HepG2 (cell line): ENCODE measurements around the gene EVA1C. TPM values are rescaled to one million over a fixed set of nuclear protein-coding genes. Genes with fewer than 3 reads are reported as not detected.

Experiments
- ATAC-seq: fragments of 200-7000 bp; cut with Tn5 transposase; 3 replicates; pipeline ENCODE4 v1.9.1; 2020; ENCODE audit warnings: mild to moderate bottlenecking, moderate library complexity
- BruUV-seq: library from RNA; stranded (reverse); fragments of 400-500 nt; replicated peaks from 2 replicates; lab custom pipeline; 2021; lab: Mats Ljungman, UMichigan
- CTCF ChIA-PET: fragments of 300-600 bp; formaldehyde crosslinking; extraction: SDS; loops from one replicate; lab custom pipeline; 2021; ENCODE audit warnings: low total read pairs, inconsistent platforms, low intra/inter-chr PET ratio; lab: Yijun Ruan, JAX
- POLR2A ChIA-PET: fragments of 350-600 bp; sonication (Branson Sonifier 250); formaldehyde crosslinking; loops from one replicate; lab custom pipeline; 2020; ENCODE audit warnings: antibody characterized with exemption, inconsistent platforms; lab: Yijun Ruan, JAX
- DNase-seq: peaks from one replicate; pipeline ENCODE4 v3.0.0-alpha.2; 2015; ENCODE audit warnings: low spot score
- FAIRE-seq: peaks from 3 replicates; lab custom pipeline; 2011; peaks lifted over from hg19 to GRCh38; lab: Jason Lieb, UNC
- H2AFZ ChIP-seq: one replicate; pipeline ENCODE4 v1.6.1; 2011; ENCODE audit warnings: low read length, inconsistent platforms
- H3K27ac ChIP-seq: fragments of 300-600 bp; 3 replicates; pipeline ENCODE4 v1.8.0; 2011; ENCODE audit warnings: mixed run types, mild to moderate bottlenecking, mixed read lengths, low read length, inconsistent platforms; ENCODE audit not compliant: insufficient read depth; ENCODE audit errors: extremely low read length
- H3K27me3 ChIP-seq, 2 experiments: fragments of 200-600 bp in 1 of 2; 2 replicates in 1 of 2; 3 replicates in 1 of 2; pipeline versions ENCODE4 v1.6.0 to v1.8.0; 2011; ENCODE audit warnings: low read length in 2 of 2, mild to moderate bottlenecking in 2 of 2, moderate library complexity in 2 of 2, inconsistent platforms in 1 of 2; ENCODE audit not compliant: insufficient read depth in 2 of 2, control insufficient read depth in 1 of 2
- H3K36me3 ChIP-seq, 2 experiments: fragments of 200-600 bp in 1 of 2; replicated peaks in 1 of 2; 2 replicates in 1 of 2; 3 replicates in 1 of 2; pipeline versions ENCODE4 v1.5.1 to v1.8.0; 2011; ENCODE audit warnings: low read length in 2 of 2, inconsistent platforms in 1 of 2; ENCODE audit not compliant: insufficient read depth in 2 of 2, control insufficient read depth in 1 of 2
- H3K4me1 ChIP-seq: 2 replicates; pipeline ENCODE4 v1.5.1; 2012; ENCODE audit warnings: low read length, inconsistent platforms; ENCODE audit not compliant: insufficient read depth
- H3K4me2 ChIP-seq: 2 replicates; pipeline ENCODE4 v1.6.0; 2011; ENCODE audit warnings: low read depth, low read length, inconsistent platforms
- H3K4me3 ChIP-seq, 3 experiments: fragments of 200-600 bp in 1 of 3; sonication (generic), shearing (Covaris generic) in 1 of 3; replicated peaks in 1 of 3; 2 replicates each; pipeline ENCODE4 v1.5.1; 2011 to 2016; ENCODE audit warnings: low read length in 3 of 3, inconsistent platforms in 2 of 3, low read depth in 2 of 3, mild to moderate bottlenecking in 2 of 3, control low read depth in 1 of 3, mixed read lengths in 1 of 3; ENCODE audit not compliant: insufficient read depth in 1 of 3
- H3K79me2 ChIP-seq: one replicate; pipeline ENCODE4 v1.6.1; 2011; ENCODE audit warnings: low read length, inconsistent platforms; ENCODE audit not compliant: insufficient read depth
- H3K9ac ChIP-seq: 2 replicates; pipeline ENCODE4 v1.6.0; 2011; ENCODE audit warnings: mild to moderate bottlenecking, low read depth, low read length, inconsistent platforms; ENCODE audit not compliant: insufficient read depth
- H3K9me3 ChIP-seq: 2 replicates; pipeline ENCODE4 v1.5.1; 2012; ENCODE audit warnings: mild to moderate bottlenecking, low read length
- H4K20me1 ChIP-seq: 2 replicates; pipeline ENCODE4 v1.6.0; 2011; ENCODE audit warnings: inconsistent platforms, mild to moderate bottlenecking, low read length, moderate library complexity; ENCODE audit not compliant: insufficient read depth
- BHLHE40 ChIP-seq: IDR thresholded peaks from 2 replicates; pipeline ENCODE4 v1.6.1; 2011; ENCODE audit warnings: low read length, improper control_type of control experiment
- GMEB2 ChIP-seq: IDR thresholded peaks from 2 replicates; pipeline ENCODE4 v1.6.1; 2016; ENCODE audit warnings: missing biosample characterization, missing genetic modification reagents, low read depth
- KAT2B ChIP-seq: fragments of 150-350 bp; IDR thresholded peaks from 2 replicates; pipeline ENCODE4 v1.6.1; 2014; ENCODE audit warnings: low read depth, low read length, borderline replicate concordance
- LRRFIP1 ChIP-seq: sonication (generic); formaldehyde crosslinking; conservative IDR thresholded peaks from 2 replicates; pipeline ENCODE4 v1.4.0; 2020; ENCODE audit warnings: missing genetic modification reagents
- NFRKB ChIP-seq: fragments of 450-650 bp; IDR thresholded peaks from 2 replicates; pipeline ENCODE4 v1.6.1; 2017
- RFX1 ChIP-seq: fragments of 450-650 bp; IDR thresholded peaks from 2 replicates; pipeline ENCODE4 v1.6.1; 2017
- ZNF160 ChIP-seq: sonication (generic); formaldehyde crosslinking; IDR thresholded peaks from 2 replicates; pipeline ENCODE4 v1.8.0; 2022; ENCODE audit warnings: mild to moderate bottlenecking, inconsistent platforms, missing genetic modification reagents
- ZNF709 ChIP-seq: sonication (generic); formaldehyde crosslinking; IDR thresholded peaks from 2 replicates; pipeline ENCODE4 v1.5.0; 2020; ENCODE audit warnings: mild to moderate bottlenecking, missing genetic modification reagents
- ZNF713 ChIP-seq: sonication (generic); formaldehyde crosslinking; IDR thresholded peaks from 2 replicates; pipeline ENCODE4 v1.4.0; 2020; ENCODE audit warnings: mild to moderate bottlenecking, missing genetic modification reagents
- ZSCAN25 ChIP-seq: sonication (generic); formaldehyde crosslinking; IDR thresholded peaks from 2 replicates; pipeline ENCODE4 v1.8.0; 2022; ENCODE audit warnings: mild to moderate bottlenecking, missing genetic modification reagents
- WGBS: methylation state at CpG from one replicate; pipeline ENCODE4 v1.1.6; 2017; ENCODE audit warnings: low lambda C conversion rate; 5-methylcytosine and 5-hydroxymethylcytosine counted together
- in situ Hi-C: cut with HindIII; loops from 2 replicates; pipeline ENCODE4 v1.10.0; 2017; ENCODE audit warnings: low pct_unique_long_range_greater_than_20kb; ENCODE audit not compliant: extremely low pct_ligation_motif_present
- intact Hi-C: fragments of 100-400 bp; cut with micrococcal nuclease; formaldehyde crosslinking; loops from one replicate; pipeline ENCODE4 v1.10.0; 2022; ENCODE audit not compliant: unreplicated experiment
- polyA plus RNA-seq, 8 experiments: library from polyadenylated mRNA; depleted of rRNA in 3 of 8; stranded (reverse) in 7 of 8; unstranded in 1 of 8; fragments of >200 nt; fragmentation: Illumina TruSeq in 4 of 8; extraction: Trizol in 4 of 8; gene quantifications; 2 replicates each; pipeline versions ENCODE4 v1.2.1 to v1.2.3, GENCODE V29; 2011 to 2016; ENCODE audit warnings: low read depth in 4 of 8, missing spikeins in 1 of 8, mixed read lengths in 1 of 8; ENCODE audit not compliant: insufficient read depth in 1 of 8
- total RNA-seq, 5 experiments: library from RNA; depleted of rRNA; stranded (reverse); fragments of >200 nt; fragmentation: Illumina TruSeq; extraction: Trizol; gene quantifications; 2 replicates each; pipeline ENCODE4 v1.2.3, GENCODE V29; 2016; ENCODE audit warnings: low read depth in 1 of 5
- TF ChIP-seq, protein P1 (sequence below): sonication (generic); formaldehyde crosslinking; IDR thresholded peaks from 2 replicates; pipeline ENCODE4 v1.8.1; 2023; ENCODE audit warnings: mild to moderate bottlenecking, missing genetic modification reagents, borderline replicate concordance
- TF ChIP-seq, protein P2 (sequence below): sonication (generic); formaldehyde crosslinking; IDR thresholded peaks from 2 replicates; pipeline ENCODE4 v1.8.1; 2022; ENCODE audit warnings: mild to moderate bottlenecking, missing genetic modification reagents
- TF ChIP-seq, protein P3 (sequence below): sonication (generic); formaldehyde crosslinking; IDR thresholded peaks from 2 replicates; pipeline ENCODE4 v1.4.0; 2020; ENCODE audit warnings: mild to moderate bottlenecking, missing genetic modification reagents

Gene EVA1C
- total and polyA plus RNA-seq, 2 of the 13 experiments (the other 11 are each of a cell fraction or from before 2014, with no cell fraction given) = 0.29 to 0.34 TPM

GRCh38 chr21:32452641-32453040 lies 40.1 kb downstream of the EVA1C start:
- peaks cover 37% of the 10 kb centered on the region for H3K4me1 ChIP-seq
- H3K36me3 ChIP-seq = no peaks in the 10 kb centered on the region
- ATAC-seq = no peak
- in situ Hi-C loops (no loop called here), intact Hi-C loops (no loop called here)
- no TSS peak for BruUV-seq
- no peaks in the 10 kb centered on the region for H4K20me1 ChIP-seq
- no peak for DNase-seq
- no peak overlapping the region for H3K27ac ChIP-seq
- H3K4me2 ChIP-seq = no peak overlapping the region
- no peak overlapping the region for H3K9ac ChIP-seq
- no peaks in the 10 kb centered on the region for H3K9me3 ChIP-seq
- H3K79me2 ChIP-seq = no peaks in the 10 kb centered on the region
- no peaks in the 10 kb centered on the region; a peak in 1 of 5 replicates for H3K27me3 ChIP-seq
- H3K4me3 ChIP-seq = no peak overlapping the region
- POLR2A ChIA-PET = no interaction called here
- no peak overlapping the region for H2AFZ ChIP-seq
- FAIRE-seq = no peak
- CTCF ChIA-PET = no interaction called here
- TF ChIP-seq GMEB2 (CRISPR knock-in tag) (no peak), LRRFIP1 (CRISPR knock-in tag) (no peak), ZNF709 (CRISPR knock-in tag) (no peak), ZNF160 (no peak), NFRKB (no peak), RFX1 (no peak), ZNF713 (CRISPR knock-in tag) (no peak), KAT2B (no peak), ZSCAN25 (CRISPR knock-in tag) (no peak), BHLHE40 (no peak)
- TF ChIP-seq, protein P1, sequence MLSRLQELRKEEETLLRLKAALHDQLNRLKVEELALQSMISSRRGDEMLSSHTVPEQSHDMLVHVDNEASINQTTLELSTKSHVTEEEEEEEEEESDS (CRISPR knock-in tag) = no peak
- TF ChIP-seq, protein P2, sequence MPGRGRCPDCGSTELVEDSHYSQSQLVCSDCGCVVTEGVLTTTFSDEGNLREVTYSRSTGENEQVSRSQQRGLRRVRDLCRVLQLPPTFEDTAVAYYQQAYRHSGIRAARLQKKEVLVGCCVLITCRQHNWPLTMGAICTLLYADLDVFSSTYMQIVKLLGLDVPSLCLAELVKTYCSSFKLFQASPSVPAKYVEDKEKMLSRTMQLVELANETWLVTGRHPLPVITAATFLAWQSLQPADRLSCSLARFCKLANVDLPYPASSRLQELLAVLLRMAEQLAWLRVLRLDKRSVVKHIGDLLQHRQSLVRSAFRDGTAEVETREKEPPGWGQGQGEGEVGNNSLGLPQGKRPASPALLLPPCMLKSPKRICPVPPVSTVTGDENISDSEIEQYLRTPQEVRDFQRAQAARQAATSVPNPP (CRISPR knock-in tag) = no peak
- TF ChIP-seq, protein P3, sequence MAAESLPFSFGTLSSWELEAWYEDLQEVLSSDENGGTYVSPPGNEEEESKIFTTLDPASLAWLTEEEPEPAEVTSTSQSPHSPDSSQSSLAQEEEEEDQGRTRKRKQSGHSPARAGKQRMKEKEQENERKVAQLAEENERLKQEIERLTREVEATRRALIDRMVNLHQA (CRISPR knock-in tag) = no peak
- 90% methylated on average over 11 of the region's 11 CpGs for WGBS
